ENCODE results near the gene PRKN.
"Not testable (repeated sequence)": the region's sequence is repeated elsewhere in the genome, so short reads cannot be mapped to it uniquely, and the experiment has no call there.

The PRKN gene

DNA sequence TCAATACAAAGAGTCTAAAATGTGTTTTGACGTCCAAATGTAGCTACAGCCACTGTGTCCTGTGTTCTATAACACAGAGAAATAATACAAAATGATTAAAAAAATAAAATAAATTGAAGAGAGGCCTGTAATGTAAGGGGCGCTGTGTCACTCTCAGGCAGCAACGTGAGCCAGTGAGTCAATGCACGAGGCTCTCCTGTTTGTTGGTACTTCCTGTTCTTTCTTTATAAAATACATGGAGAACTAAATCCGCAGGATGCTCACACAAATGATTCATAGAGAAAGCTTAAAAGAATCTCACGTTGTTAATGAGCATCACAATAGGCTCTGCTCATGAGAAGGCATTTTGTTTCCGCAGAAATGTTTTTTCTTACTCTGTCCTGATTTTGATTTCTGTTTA lies 818.7 kb downstream of the PRKN start:
- no peaks in the 10 kb centered on the region for H3K9me3 ChIP-seq (ENCODE audit: control insufficient read depth in 5 of 5, low read length in 5 of 5)
- no peak overlapping the region for H3K9ac ChIP-seq (ENCODE audit: low read length in 5 of 5)
- H3K36me3 ChIP-seq (ENCODE audit: control insufficient read depth in 5 of 5, insufficient read depth in 5 of 5, low read length in 5 of 5): no peaks in the 10 kb centered on the region
- H3K27me3 ChIP-seq (ENCODE audit: control insufficient read depth in 5 of 5, insufficient read depth in 4 of 5, low read length in 5 of 5): no peaks in the 10 kb centered on the region
- H3K27ac ChIP-seq (ENCODE audit: low read depth, low read length): no peak overlapping the region
- no peaks in the 10 kb centered on the region for H3K4me1 ChIP-seq (ENCODE audit: control insufficient read depth in 5 of 5, insufficient read depth in 5 of 5, low read length in 5 of 5)
- no peak overlapping the region for H3K4me3 ChIP-seq (ENCODE audit: low read depth in 1 of 5, low read length in 5 of 5)

DNA sequence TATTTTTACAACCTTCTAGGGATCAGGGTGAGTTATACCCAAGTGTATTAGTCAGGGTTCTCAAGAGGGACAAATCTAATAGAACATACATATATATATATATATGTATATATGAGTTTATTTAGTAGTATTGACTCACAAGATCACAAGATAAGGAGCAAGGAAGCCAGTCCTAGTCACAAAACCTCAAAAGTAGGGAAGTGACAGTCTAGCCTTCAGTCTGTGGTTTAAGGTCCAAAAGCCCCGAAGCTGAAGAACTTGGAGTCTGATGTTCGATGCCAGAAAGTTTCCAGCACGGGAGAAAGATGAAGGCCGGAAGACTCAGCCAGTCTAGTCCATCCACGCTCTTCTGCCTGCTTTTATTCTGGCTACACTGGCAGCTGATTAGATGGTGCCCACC lies 821.0 kb downstream of the PRKN start:
- Histone ChIP-seq H3K27ac (ENCODE audit: low read depth, low read length) (no peak overlapping the region), H3K4me3 (ENCODE audit: low read depth in 1 of 5, low read length in 5 of 5) (no peak overlapping the region), H3K27me3 (ENCODE audit: control insufficient read depth in 5 of 5, insufficient read depth in 4 of 5, low read length in 5 of 5) (no peaks in the 10 kb centered on the region), H3K9ac (ENCODE audit: low read length in 5 of 5) (no peak overlapping the region), H3K4me1 (ENCODE audit: control insufficient read depth in 5 of 5, insufficient read depth in 5 of 5, low read length in 5 of 5) (no peaks in the 10 kb centered on the region), H3K9me3 (ENCODE audit: control insufficient read depth in 5 of 5, low read length in 5 of 5) (no peaks in the 10 kb centered on the region), H3K36me3 (ENCODE audit: control insufficient read depth in 5 of 5, insufficient read depth in 5 of 5, low read length in 5 of 5) (no peaks in the 10 kb centered on the region)

DNA sequence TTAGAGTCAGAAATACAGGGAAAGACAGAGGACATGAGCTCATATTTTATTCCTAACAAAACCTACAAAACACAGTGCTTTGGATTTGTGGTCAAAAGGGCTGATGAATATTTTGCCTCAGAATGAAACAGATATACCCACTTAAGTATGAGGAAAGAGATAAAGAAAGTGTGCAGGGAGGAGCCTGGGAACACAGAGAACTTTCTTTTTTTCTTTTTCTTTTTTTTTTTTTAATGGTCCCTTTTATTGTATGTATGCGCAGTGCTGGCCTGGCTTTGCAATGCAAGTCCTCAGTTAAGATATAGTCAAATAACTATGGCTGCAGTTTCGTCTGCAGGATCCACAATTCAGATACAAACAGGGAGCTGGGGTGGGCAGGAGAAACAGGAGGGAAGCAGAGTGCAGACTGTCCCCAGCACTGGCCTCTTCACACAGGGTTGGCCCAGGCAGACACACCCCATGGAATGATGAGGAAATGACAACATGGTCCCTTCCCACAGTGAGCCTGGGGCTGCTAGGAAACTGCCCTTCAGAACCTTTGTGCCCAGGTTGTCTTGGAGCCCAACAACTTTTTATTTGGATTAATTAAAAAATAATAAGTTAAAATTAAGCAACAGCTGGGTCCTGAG lies 823.9 kb downstream of the PRKN start:
- H3K4me1 ChIP-seq (ENCODE audit: control insufficient read depth in 5 of 5, insufficient read depth in 5 of 5, low read length in 5 of 5): no peaks in the 10 kb centered on the region
- no peaks in the 10 kb centered on the region for H3K9me3 ChIP-seq (ENCODE audit: control insufficient read depth in 5 of 5, low read length in 5 of 5)
- no peak overlapping the region for H3K27ac ChIP-seq (ENCODE audit: low read depth, low read length)
- H3K9ac ChIP-seq (ENCODE audit: low read length in 5 of 5): no peak overlapping the region
- no peak overlapping the region for H3K4me3 ChIP-seq (ENCODE audit: low read depth in 1 of 5, low read length in 5 of 5)
- H3K36me3 ChIP-seq (ENCODE audit: control insufficient read depth in 5 of 5, insufficient read depth in 5 of 5, low read length in 5 of 5): no peaks in the 10 kb centered on the region
- no peaks in the 10 kb centered on the region for H3K27me3 ChIP-seq (ENCODE audit: control insufficient read depth in 5 of 5, insufficient read depth in 4 of 5, low read length in 5 of 5)

DNA sequence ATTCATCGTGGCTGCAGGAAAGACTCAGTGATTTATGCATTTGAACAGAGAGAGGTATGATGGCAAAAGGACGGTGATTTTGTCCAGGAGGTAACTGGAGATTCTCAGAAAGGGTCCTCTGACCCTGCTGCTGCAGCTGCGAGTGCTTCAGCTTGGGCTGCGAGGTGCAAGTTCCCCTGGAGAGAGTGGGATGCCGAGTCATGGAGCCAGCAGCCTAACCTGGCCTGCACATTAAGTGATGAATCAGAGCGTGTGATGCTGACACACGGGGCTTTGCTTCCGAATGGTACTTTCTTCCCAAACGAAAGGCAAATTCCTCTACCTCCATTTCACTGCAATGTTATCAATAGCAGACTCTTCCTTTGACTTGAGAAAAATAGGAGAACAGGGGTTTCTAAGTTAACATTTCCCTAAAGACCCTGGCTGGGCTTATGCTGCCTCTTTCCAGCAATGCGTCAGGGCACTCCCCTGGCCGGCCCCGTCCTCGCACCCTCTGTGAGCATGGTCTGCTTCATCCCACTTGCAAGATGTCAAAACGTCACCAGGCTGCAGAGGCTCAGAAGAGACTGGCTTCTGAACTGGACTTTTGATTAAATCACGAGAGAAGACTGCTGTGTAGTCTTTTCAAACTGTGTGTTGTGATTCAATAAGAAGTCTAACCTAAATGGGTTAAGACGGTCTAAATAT lies 825.7 kb downstream of the PRKN start:
- H3K9me3 ChIP-seq (ENCODE audit: control insufficient read depth in 5 of 5, low read length in 5 of 5): no peaks in the 10 kb centered on the region
- H3K4me1 ChIP-seq (ENCODE audit: control insufficient read depth in 5 of 5, insufficient read depth in 5 of 5, low read length in 5 of 5): no peaks in the 10 kb centered on the region
- H3K4me3 ChIP-seq (ENCODE audit: low read depth in 1 of 5, low read length in 5 of 5): no peak overlapping the region
- H3K27me3 ChIP-seq (ENCODE audit: control insufficient read depth in 5 of 5, insufficient read depth in 4 of 5, low read length in 5 of 5): no peaks in the 10 kb centered on the region
- no peak overlapping the region for H3K27ac ChIP-seq (ENCODE audit: low read depth, low read length)
- no peak overlapping the region for H3K9ac ChIP-seq (ENCODE audit: low read length in 5 of 5)
- H3K36me3 ChIP-seq (ENCODE audit: control insufficient read depth in 5 of 5, insufficient read depth in 5 of 5, low read length in 5 of 5): no peaks in the 10 kb centered on the region

DNA sequence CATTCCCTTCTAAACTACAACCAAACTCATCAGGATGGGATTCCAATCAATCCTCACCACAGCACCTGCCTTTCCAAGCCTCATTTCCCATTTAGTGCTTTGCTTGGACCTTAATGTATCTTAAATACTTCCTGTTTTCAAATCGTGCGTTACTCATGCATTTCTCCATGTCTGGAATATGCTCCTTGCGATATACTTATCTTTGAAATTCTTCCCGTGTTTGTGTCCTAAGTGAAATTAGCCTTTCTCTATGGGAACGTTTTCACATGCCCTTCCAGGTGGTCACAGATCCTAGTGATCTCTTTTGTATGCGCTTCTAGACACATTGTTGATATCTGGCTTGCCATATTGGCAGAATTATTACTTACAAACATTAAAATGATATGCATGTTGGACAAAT lies 833.1 kb downstream of the PRKN start:
- Histone ChIP-seq H3K4me1 (ENCODE audit: control insufficient read depth in 5 of 5, insufficient read depth in 5 of 5, low read length in 5 of 5) (peaks cover 0 to 8% (median 0%) of the 10 kb centered on the region in 5 donors), H3K27ac (ENCODE audit: low read depth, low read length) (no peak overlapping the region), H3K9ac (ENCODE audit: low read length in 5 of 5) (no peak overlapping the region), H3K36me3 (ENCODE audit: control insufficient read depth in 5 of 5, insufficient read depth in 5 of 5, low read length in 5 of 5) (no peaks in the 10 kb centered on the region), H3K4me3 (ENCODE audit: low read depth in 1 of 5, low read length in 5 of 5) (no peak overlapping the region), H3K27me3 (ENCODE audit: control insufficient read depth in 5 of 5, insufficient read depth in 4 of 5, low read length in 5 of 5) (no peaks in the 10 kb centered on the region), H3K9me3 (ENCODE audit: control insufficient read depth in 5 of 5, low read length in 5 of 5) (no peaks in the 10 kb centered on the region)

DNA sequence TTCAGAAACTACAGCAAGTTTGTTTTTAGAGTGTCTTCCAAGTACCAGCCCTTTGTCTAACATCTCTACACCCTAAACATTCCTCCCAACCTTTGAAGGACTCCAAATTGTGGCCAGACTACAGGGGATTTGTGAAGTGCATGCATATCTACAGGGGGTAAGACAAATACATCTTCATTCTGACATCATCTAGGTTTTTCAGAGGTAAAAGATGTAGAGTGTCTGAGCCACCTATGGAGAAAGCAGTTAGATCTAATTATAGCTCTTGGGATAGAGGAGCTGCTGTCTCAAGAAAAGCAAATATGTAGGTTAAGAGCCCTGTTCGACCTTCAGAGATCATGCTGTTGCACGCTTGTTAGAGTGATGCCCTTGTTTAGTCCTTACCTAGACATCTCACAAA lies 836.0 kb downstream of the PRKN start:
- Histone ChIP-seq H3K9ac (ENCODE audit: low read length in 5 of 5) (no peak overlapping the region), H3K27ac (ENCODE audit: low read depth, low read length) (no peak overlapping the region), H3K36me3 (ENCODE audit: control insufficient read depth in 5 of 5, insufficient read depth in 5 of 5, low read length in 5 of 5) (peaks cover 0 to 2% (median 0%) of the 10 kb centered on the region in 5 donors), H3K27me3 (ENCODE audit: control insufficient read depth in 5 of 5, insufficient read depth in 4 of 5, low read length in 5 of 5) (no peaks in the 10 kb centered on the region), H3K4me3 (ENCODE audit: low read depth in 1 of 5, low read length in 5 of 5) (no peak overlapping the region), H3K9me3 (ENCODE audit: control insufficient read depth in 5 of 5, low read length in 5 of 5) (no peaks in the 10 kb centered on the region), H3K4me1 (ENCODE audit: control insufficient read depth in 5 of 5, insufficient read depth in 5 of 5, low read length in 5 of 5) (peaks cover 0 to 8% (median 0%) of the 10 kb centered on the region in 5 donors)

DNA sequence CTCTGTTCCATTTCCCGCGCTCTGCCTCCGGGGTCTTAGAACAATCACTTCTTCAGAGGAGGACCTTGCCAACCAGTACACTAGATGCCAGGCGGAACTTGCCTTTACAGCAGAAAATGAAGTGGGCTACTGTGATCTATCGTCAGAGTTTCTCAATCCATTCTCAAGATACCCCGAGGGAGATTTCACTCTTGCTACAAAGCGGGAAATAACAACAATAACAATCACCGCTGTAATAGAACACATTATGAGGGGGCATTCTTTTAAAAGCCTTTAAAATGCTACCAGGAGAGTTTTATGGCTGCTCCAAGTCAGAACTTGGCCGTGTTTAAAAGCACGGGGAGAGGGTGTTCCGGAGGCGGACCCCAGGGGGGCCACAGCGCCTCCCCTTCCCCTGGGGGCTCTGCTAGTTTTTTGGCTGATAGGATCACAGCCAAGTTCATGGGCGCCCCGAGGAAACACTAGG lies 836.7 kb downstream of the PRKN start:
- peak overlapping the region in 2 of 5 donors; percentile 19 to 35 for H3K4me3 ChIP-seq (ENCODE audit: low read depth in 1 of 5, low read length in 5 of 5)
- H3K27ac ChIP-seq (ENCODE audit: low read depth, low read length): no peak overlapping the region
- no peaks in the 10 kb centered on the region for H3K27me3 ChIP-seq (ENCODE audit: control insufficient read depth in 5 of 5, insufficient read depth in 4 of 5, low read length in 5 of 5)
- H3K9ac ChIP-seq (ENCODE audit: low read length in 5 of 5): no peak overlapping the region
- H3K9me3 ChIP-seq (ENCODE audit: control insufficient read depth in 5 of 5, low read length in 5 of 5): no peaks in the 10 kb centered on the region
- peaks cover 0 to 8% (median 0%) of the 10 kb centered on the region in 5 donors for H3K4me1 ChIP-seq (ENCODE audit: control insufficient read depth in 5 of 5, insufficient read depth in 5 of 5, low read length in 5 of 5)
- peaks cover 0 to 2% (median 0%) of the 10 kb centered on the region in 5 donors for H3K36me3 ChIP-seq (ENCODE audit: control insufficient read depth in 5 of 5, insufficient read depth in 5 of 5, low read length in 5 of 5)

DNA sequence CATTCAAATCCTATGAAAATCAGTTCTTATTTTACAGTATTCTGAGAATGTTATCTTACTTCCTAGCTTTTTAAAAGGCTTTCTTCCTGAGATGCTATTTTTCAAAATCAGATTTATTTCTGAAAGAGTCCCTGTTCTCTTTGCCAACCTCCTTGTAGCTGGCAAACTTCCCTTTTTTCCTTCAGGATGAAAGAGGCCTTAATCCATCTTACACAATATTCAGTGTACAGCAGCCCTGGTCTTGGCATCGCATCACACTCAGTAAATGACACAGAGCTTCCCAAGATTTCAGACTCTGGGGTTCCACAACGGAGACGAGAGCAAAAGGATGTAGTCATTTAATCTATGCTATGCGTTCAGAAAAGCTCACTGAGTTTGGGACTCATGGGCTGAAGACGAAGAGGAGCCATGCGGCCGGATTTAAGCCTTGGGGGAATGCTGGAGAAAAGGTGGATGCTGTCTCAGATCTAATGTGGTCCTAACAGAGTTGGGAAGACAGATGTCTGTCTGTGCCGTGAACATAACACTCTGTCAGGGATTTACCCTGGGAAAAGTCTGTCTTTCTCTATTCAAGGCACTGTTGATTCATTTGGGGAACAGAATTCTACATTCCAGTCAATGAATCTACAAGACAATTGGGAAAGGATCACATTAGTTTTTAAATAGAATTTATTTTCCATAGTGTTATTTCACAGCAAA lies 837.3 kb downstream of the PRKN start:
- H3K4me3 ChIP-seq (ENCODE audit: low read depth in 1 of 5, low read length in 5 of 5): peak overlapping the region in 1 of 5 donors; percentile 35
- H3K27me3 ChIP-seq (ENCODE audit: control insufficient read depth in 5 of 5, insufficient read depth in 4 of 5, low read length in 5 of 5): no peaks in the 10 kb centered on the region
- H3K36me3 ChIP-seq (ENCODE audit: control insufficient read depth in 5 of 5, insufficient read depth in 5 of 5, low read length in 5 of 5): peaks cover 0 to 2% (median 0%) of the 10 kb centered on the region in 5 donors
- H3K9ac ChIP-seq (ENCODE audit: low read length in 5 of 5): no peak overlapping the region
- H3K27ac ChIP-seq (ENCODE audit: low read depth, low read length): no peak overlapping the region
- no peaks in the 10 kb centered on the region for H3K9me3 ChIP-seq (ENCODE audit: control insufficient read depth in 5 of 5, low read length in 5 of 5)
- H3K4me1 ChIP-seq (ENCODE audit: control insufficient read depth in 5 of 5, insufficient read depth in 5 of 5, low read length in 5 of 5): peaks cover 0 to 8% (median 0%) of the 10 kb centered on the region in 5 donors

DNA sequence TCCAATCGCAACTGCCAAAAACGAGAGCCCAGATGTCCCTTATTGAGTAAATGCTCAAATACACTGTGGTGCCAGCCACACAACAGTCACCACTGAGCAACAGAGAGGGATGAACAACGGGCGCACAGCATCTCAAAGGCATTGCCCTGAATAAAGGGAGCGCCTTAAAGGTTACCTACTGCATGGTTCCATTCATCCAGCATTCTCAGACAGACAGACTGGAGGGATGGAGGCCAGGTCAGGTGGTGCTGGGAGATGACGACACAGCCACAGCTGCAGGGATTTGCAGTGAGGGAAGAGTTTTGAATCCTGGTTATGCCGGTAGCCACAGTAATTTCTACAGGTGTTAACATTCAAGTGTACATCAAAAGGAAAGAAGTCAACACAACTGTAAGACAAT lies 838.2 kb downstream of the PRKN start:
- H3K4me1 ChIP-seq (ENCODE audit: control insufficient read depth in 5 of 5, insufficient read depth in 5 of 5, low read length in 5 of 5): peaks cover 0 to 8% (median 0%) of the 10 kb centered on the region in 5 donors
- no peak overlapping the region for H3K4me3 ChIP-seq (ENCODE audit: low read depth in 1 of 5, low read length in 5 of 5)
- no peaks in the 10 kb centered on the region for H3K27me3 ChIP-seq (ENCODE audit: control insufficient read depth in 5 of 5, insufficient read depth in 4 of 5, low read length in 5 of 5)
- H3K9ac ChIP-seq (ENCODE audit: low read length in 5 of 5): no peak overlapping the region
- no peak overlapping the region for H3K27ac ChIP-seq (ENCODE audit: low read depth, low read length)
- peaks cover 0 to 2% (median 0%) of the 10 kb centered on the region in 5 donors for H3K36me3 ChIP-seq (ENCODE audit: control insufficient read depth in 5 of 5, insufficient read depth in 5 of 5, low read length in 5 of 5)
- H3K9me3 ChIP-seq (ENCODE audit: control insufficient read depth in 5 of 5, low read length in 5 of 5): no peaks in the 10 kb centered on the region

DNA sequence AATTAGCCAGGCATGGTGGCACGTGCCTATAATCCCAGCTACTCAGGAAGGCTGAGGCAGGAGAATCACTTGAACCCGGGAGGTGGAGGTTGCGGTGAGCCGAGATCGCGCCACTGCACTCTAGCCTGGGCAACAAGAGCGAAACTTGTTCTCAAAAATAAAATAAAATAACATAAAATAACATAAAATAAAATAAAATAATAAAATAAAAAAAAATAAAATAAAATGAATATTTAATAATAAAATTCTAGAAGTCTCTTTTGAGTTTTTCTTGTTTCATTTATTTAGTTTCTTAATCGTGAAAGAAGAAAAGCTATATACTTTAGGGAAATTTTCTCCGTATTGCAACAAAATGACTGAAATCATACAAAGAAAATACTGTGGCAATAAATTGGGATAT lies 841.0 kb downstream of the PRKN start:
- not testable (repeated sequence) for H3K9me3 ChIP-seq (ENCODE audit: control insufficient read depth in 5 of 5, low read length in 5 of 5); H3K4me1 ChIP-seq (ENCODE audit: control insufficient read depth in 5 of 5, insufficient read depth in 5 of 5, low read length in 5 of 5); H3K36me3 ChIP-seq (ENCODE audit: control insufficient read depth in 5 of 5, insufficient read depth in 5 of 5, low read length in 5 of 5); H3K4me3 ChIP-seq (ENCODE audit: low read depth in 1 of 5, low read length in 5 of 5); H3K27ac ChIP-seq (ENCODE audit: low read depth, low read length); H3K27me3 ChIP-seq (ENCODE audit: control insufficient read depth in 5 of 5, insufficient read depth in 4 of 5, low read length in 5 of 5); H3K9ac ChIP-seq (ENCODE audit: low read length in 5 of 5)
